ENCODE data around the gene FOXP4. TPM values are rescaled to one million over a fixed set of nuclear protein-coding genes. Genes with fewer than 3 reads are reported as not detected.

The FOXP4 gene
- total and polyA plus RNA-seq, 2 donors (not counting 1 experiment from before 2014, with no cell fraction given): 0.81 to 1.8 TPM

- Histone ChIP-seq H3K9me3 (ENCODE audit: control insufficient read depth, insufficient read depth, low read depth, low read length) (no peaks in the 10 kb centered on the region), H4K20me1 (ENCODE audit: control insufficient read depth, extremely low read depth, insufficient read depth, low read length) (no peaks in the 10 kb centered on the region), H3K27ac (ENCODE audit: insufficient read depth, low read length) (no peak overlapping the region), H3K9ac (ENCODE audit: insufficient read depth, low read length) (no peak overlapping the region), H3K79me2 (ENCODE audit: control insufficient read depth, insufficient read depth, low read length) (no peaks in the 10 kb centered on the region), H3K4me2 (ENCODE audit: extremely low read depth, insufficient read depth, low read length) (no peak overlapping the region), H2AFZ (ENCODE audit: low read length) (no peak overlapping the region), H3K27me3 (ENCODE audit: control insufficient read depth, insufficient read depth, low read length) (no peaks in the 10 kb centered on the region), H3K36me3 (ENCODE audit: control insufficient read depth, insufficient read depth, low read length) (no peaks in the 10 kb centered on the region), H3K4me3 (replicated peaks in 1 of 4; ENCODE audit: control extremely low read depth in 1 of 4, insufficient read depth in 1 of 4, low read depth in 3 of 4, low read length in 4 of 4) (no peak overlapping the region), H3K4me1 (ENCODE audit: control insufficient read depth, extremely low read depth, insufficient read depth, low read length) (no peaks in the 10 kb centered on the region)
- TF ChIP-seq, protein P1, sequence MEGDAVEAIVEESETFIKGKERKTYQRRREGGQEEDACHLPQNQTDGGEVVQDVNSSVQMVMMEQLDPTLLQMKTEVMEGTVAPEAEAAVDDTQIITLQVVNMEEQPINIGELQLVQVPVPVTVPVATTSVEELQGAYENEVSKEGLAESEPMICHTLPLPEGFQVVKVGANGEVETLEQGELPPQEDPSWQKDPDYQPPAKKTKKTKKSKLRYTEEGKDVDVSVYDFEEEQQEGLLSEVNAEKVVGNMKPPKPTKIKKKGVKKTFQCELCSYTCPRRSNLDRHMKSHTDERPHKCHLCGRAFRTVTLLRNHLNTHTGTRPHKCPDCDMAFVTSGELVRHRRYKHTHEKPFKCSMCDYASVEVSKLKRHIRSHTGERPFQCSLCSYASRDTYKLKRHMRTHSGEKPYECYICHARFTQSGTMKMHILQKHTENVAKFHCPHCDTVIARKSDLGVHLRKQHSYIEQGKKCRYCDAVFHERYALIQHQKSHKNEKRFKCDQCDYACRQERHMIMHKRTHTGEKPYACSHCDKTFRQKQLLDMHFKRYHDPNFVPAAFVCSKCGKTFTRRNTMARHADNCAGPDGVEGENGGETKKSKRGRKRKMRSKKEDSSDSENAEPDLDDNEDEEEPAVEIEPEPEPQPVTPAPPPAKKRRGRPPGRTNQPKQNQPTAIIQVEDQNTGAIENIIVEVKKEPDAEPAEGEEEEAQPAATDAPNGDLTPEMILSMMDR (conservative IDR thresholded peaks at IDR 0.05 in 1 of 2, IDR thresholded peaks at IDR 0.05 in 1 of 2; ENCODE audit: low read depth in 1 of 2, low read length in 2 of 2): peak; percentile 93 to 94
- TF ChIP-seq EZH2 (IDR thresholded peaks at IDR 0.05; ENCODE audit: low read length, missing control alignments): no peak
- peak; percentile 32 to 56 for DNase-seq (ENCODE audit: low read depth in 2 of 2)
Measured at GRCh38 chr6:41591859-41592502, 45.8 kb downstream of the FOXP4 start.

DNA sequence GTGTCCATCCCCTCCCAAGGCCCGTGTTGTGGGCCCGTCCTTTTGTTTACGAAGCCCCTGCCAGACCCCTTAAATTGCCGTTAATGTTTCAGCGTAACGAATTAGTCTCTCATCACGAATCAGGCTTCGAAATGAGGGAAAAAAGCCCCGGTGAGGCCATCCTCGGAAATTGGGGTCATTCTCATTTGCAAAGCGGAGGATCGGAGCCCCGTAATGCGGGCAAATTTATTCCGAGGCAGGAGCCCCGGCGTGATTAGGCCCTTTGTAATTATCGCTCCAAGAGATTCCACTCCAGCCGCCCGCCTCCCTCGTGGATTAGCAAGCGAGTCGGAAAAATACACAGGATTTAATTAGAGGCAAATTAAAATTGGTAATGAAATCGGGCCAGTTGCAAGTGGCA is 47.2 kb downstream of the FOXP4 start:
- Histone ChIP-seq H3K27ac (ENCODE audit: insufficient read depth, low read length) (no peak overlapping the region), H3K9ac (ENCODE audit: insufficient read depth, low read length) (no peak overlapping the region), H2AFZ (ENCODE audit: low read length) (no peak overlapping the region), H3K4me3 (replicated peaks in 1 of 4; ENCODE audit: control extremely low read depth in 1 of 4, insufficient read depth in 1 of 4, low read depth in 3 of 4, low read length in 4 of 4) (no peak overlapping the region), H3K4me2 (ENCODE audit: extremely low read depth, insufficient read depth, low read length) (no peak overlapping the region), H3K27me3 (ENCODE audit: control insufficient read depth, insufficient read depth, low read length) (no peaks in the 10 kb centered on the region), H3K79me2 (ENCODE audit: control insufficient read depth, insufficient read depth, low read length) (no peaks in the 10 kb centered on the region), H3K36me3 (ENCODE audit: control insufficient read depth, insufficient read depth, low read length) (no peaks in the 10 kb centered on the region), H3K4me1 (ENCODE audit: control insufficient read depth, extremely low read depth, insufficient read depth, low read length) (no peaks in the 10 kb centered on the region), H4K20me1 (ENCODE audit: control insufficient read depth, extremely low read depth, insufficient read depth, low read length) (no peaks in the 10 kb centered on the region), H3K9me3 (ENCODE audit: control insufficient read depth, insufficient read depth, low read depth, low read length) (no peaks in the 10 kb centered on the region)
- no peak for DNase-seq (ENCODE audit: low read depth in 2 of 2)
- TF ChIP-seq EZH2 (IDR thresholded peaks at IDR 0.05; ENCODE audit: low read length, missing control alignments): no peak
- TF ChIP-seq, protein P1 (conservative IDR thresholded peaks at IDR 0.05 in 1 of 2, IDR thresholded peaks at IDR 0.05 in 1 of 2; ENCODE audit: low read depth in 1 of 2, low read length in 2 of 2): no peak

DNA sequence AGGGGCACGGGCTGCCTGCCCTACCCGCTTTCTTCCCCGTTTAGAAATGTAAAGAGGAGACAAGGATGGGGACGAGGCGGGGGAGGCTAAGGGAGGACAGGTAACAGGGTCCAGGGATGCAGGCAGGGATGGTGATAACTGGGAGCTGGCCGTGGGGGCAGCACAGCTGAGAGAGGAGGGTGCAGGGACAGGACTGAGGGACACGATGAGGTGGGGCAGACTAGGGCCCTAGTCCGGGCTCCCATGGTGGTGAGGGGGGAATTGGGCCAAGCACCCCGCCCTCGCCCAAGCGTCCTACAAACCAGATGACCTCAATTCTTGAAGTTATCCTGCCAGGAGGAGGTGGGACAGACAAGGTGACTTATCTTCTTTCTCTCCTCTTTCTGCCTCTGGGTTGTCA is 47.7 kb downstream of the FOXP4 start:
- Histone ChIP-seq H3K9ac (ENCODE audit: insufficient read depth, low read length) (no peak overlapping the region), H3K4me3 (replicated peaks in 1 of 4; ENCODE audit: control extremely low read depth in 1 of 4, insufficient read depth in 1 of 4, low read depth in 3 of 4, low read length in 4 of 4) (no peak overlapping the region), H4K20me1 (ENCODE audit: control insufficient read depth, extremely low read depth, insufficient read depth, low read length) (no peaks in the 10 kb centered on the region), H3K27ac (ENCODE audit: insufficient read depth, low read length) (no peak overlapping the region), H3K79me2 (ENCODE audit: control insufficient read depth, insufficient read depth, low read length) (no peaks in the 10 kb centered on the region), H3K4me1 (ENCODE audit: control insufficient read depth, extremely low read depth, insufficient read depth, low read length) (no peaks in the 10 kb centered on the region), H3K36me3 (ENCODE audit: control insufficient read depth, insufficient read depth, low read length) (no peaks in the 10 kb centered on the region), H3K27me3 (ENCODE audit: control insufficient read depth, insufficient read depth, low read length) (no peaks in the 10 kb centered on the region), H2AFZ (ENCODE audit: low read length) (no peak overlapping the region), H3K4me2 (ENCODE audit: extremely low read depth, insufficient read depth, low read length) (no peak overlapping the region), H3K9me3 (ENCODE audit: control insufficient read depth, insufficient read depth, low read depth, low read length) (no peaks in the 10 kb centered on the region)
- no peak for DNase-seq (ENCODE audit: low read depth in 2 of 2)
- TF ChIP-seq, protein P1 (conservative IDR thresholded peaks at IDR 0.05 in 1 of 2, IDR thresholded peaks at IDR 0.05 in 1 of 2; ENCODE audit: low read depth in 1 of 2, low read length in 2 of 2): no peak
- no peak for TF ChIP-seq EZH2 (IDR thresholded peaks at IDR 0.05; ENCODE audit: low read length, missing control alignments)

All from fibroblast of lung (primary cell).